ENCODE measurements around the gene DCK. TPM values are rescaled to one million over a fixed set of nuclear protein-coding genes. Genes with fewer than 3 reads are reported as not detected.
"Not testable (repeated sequence)": the region's sequence is repeated elsewhere in the genome, so short reads cannot be mapped to it uniquely, and the experiment has no call there.

DCK gene
- total and polyA plus RNA-seq, 3 experiments from 2014 or later = 33.8 to 90.8 (median 34.8) TPM

DNA sequence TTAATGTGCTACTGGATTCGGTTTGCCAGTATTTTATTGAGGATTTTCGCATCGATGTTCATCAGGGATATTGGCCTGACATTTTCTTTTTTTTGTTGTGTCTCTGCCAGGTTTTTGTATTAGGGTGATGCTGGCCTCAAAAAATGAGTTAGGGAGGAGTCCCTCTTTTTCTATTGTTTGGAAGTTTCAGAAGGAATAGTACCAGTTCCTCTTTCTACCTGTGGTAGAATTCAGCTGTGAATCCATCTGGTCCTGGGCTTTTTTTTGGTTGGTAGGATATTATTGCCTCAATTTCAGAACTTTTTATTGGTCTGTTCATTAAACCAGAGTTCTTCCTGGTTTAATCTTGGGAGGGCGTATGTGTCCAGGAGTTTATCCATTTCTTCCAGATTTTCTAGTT is 7.9 kb downstream of the DCK start:
- Mint-ChIP-seq H3K4me3 (peak overlapping the region in 2 of 7 donors; percentile 30 to 36), H3K36me3 (peaks cover 29 to 62% (median 33%) of the 10 kb centered on the region in 3 donors), H3K27ac (peak overlapping the region in 7 of 8 donors; percentile 44 to 98 (median 80)), H3K4me1 (peaks cover 88 to 94% (median 94%) of the 10 kb centered on the region in 3 donors)
- peaks cover 42% of the 10 kb centered on the region for H3K4me1 ChIP-seq (ENCODE audit: insufficient read depth, low read length)
- H3K27me3 Mint-ChIP-seq; DNase-seq; CTCF ChIA-PET; H3K4me3 ChIP-seq (ENCODE audit: low read length); POLR2A ChIA-PET; H3K27me3 ChIP-seq (ENCODE audit: insufficient read depth, low read length, poor library complexity, severe bottlenecking); H3K9me3 Mint-ChIP-seq; H3K36me3 ChIP-seq (ENCODE audit: insufficient read depth, low read length); H3K27ac ChIP-seq (ENCODE audit: low read depth, low read length); H3K9me3 ChIP-seq (ENCODE audit: low read length): not testable (repeated sequence)

DNA sequence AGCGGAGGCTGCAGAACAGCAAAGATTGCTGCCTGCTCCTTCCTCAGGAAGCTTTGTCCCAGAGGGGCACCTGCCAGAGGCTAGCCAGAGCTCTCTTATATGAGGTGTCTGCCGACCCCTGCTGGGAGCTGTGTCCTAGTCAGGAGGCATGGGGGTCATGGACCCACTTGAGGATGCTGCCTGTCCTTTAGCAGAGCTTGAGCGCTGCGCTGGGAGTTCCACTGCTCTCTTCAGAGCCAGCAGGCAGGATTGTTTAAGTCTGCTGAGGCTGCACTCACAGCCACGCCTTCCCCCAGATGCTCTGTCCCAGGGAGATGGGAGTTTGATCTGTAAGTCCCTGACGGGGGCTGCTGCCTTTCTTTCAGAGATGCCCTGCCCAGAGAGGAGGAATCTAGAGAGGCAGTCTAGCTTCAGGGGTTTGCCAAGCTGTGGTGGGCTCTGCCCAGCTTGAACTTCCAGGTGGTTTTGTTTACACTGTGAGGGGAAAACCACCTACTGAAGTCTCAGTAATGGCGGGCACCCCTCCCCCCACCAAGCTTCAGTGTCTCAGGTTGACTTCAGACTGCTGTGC is 10.9 kb downstream of the DCK start:
- H3K36me3 Mint-ChIP-seq = peaks cover 23 to 59% (median 24%) of the 10 kb centered on the region in 3 donors

DNA sequence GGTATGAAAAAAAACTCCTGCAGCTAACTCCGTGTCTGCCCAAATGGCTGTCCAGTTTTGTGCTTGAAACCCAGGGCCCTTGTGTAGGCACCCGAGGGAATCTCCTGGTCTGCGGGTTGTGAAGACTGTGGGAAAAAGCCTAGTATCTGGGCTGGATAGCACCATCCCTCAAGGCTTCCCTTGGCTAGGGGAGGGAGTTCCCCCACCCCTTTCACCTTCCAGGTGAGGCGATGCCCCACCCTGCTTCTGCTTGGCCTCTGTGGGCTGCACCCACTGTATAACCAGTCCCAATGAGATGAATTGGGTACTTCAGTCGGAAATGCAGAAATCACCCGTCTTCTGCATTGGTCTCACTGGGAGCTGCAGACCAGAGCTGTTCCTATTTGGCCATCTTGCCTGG is 11.6 kb downstream of the DCK start:
- not testable (repeated sequence) for DNase-seq; H3K9me3 ChIP-seq (ENCODE audit: low read length); H3K4me3 ChIP-seq (ENCODE audit: low read length); H3K27me3 Mint-ChIP-seq; H3K27ac ChIP-seq (ENCODE audit: low read depth, low read length); H3K27me3 ChIP-seq (ENCODE audit: insufficient read depth, low read length, poor library complexity, severe bottlenecking); H3K9me3 Mint-ChIP-seq; H3K36me3 ChIP-seq (ENCODE audit: insufficient read depth, low read length)
- peaks cover 43% of the 10 kb centered on the region for H3K4me1 ChIP-seq (ENCODE audit: insufficient read depth, low read length)
- peaks cover 87 to 92% (median 92%) of the 10 kb centered on the region in 3 donors for H3K4me1 Mint-ChIP-seq
- H3K4me3 Mint-ChIP-seq = peak overlapping the region; percentile 21 to 83 (median 75)
- H3K27ac Mint-ChIP-seq = peak overlapping the region; percentile 56 to 98 (median 92)
- ChIA-PET POLR2A (interaction anchor here (0.8 kb wide), 1 partner anchor 11 kb away, joined by 3 read pairs; the partner anchor contains the start of gene DCK), CTCF (interaction anchor here (1.0 to 8.8 kb wide), 2 partner anchors 11 to 316 kb away, joined by 3 to 94 read pairs; partner anchors contain the start of genes DCK and UTP3)
- H3K36me3 Mint-ChIP-seq = peaks cover 17 to 52% (median 18%) of the 10 kb centered on the region in 3 donors

More for the DNA sequence above, 10.9 kb downstream of the DCK start:
- Mint-ChIP-seq H3K4me3 (peak overlapping the region; percentile 66 to 83 (median 75)), H3K27ac (peak overlapping the region; percentile 80 to 98 (median 94)), H3K9me3 (no peaks in the 10 kb centered on the region), H3K27me3 (no peaks in the 10 kb centered on the region), H3K4me1 (peaks cover 87 to 92% (median 92%) of the 10 kb centered on the region in 3 donors)
- Histone ChIP-seq H3K9me3 (ENCODE audit: low read length) (no peaks in the 10 kb centered on the region), H3K36me3 (ENCODE audit: insufficient read depth, low read length) (no peaks in the 10 kb centered on the region), H3K4me3 (ENCODE audit: low read length) (peak overlapping the region; percentile 44), H3K4me1 (ENCODE audit: insufficient read depth, low read length) (peaks cover 37% of the 10 kb centered on the region), H3K27ac (ENCODE audit: low read depth, low read length) (no peak overlapping the region), H3K27me3 (ENCODE audit: insufficient read depth, low read length, poor library complexity, severe bottlenecking) (no peaks in the 10 kb centered on the region)
- ChIA-PET CTCF (interaction anchor here (0.7 to 8.8 kb wide), 3 partner anchors 10 to 316 kb away, joined by 3 to 94 read pairs (median 3); partner anchors contain the start of genes DCK and UTP3), POLR2A (interaction anchor here (0.8 to 2.6 kb wide), 2 partner anchors 10 to 11 kb away, joined by 3 to 10 read pairs; partner anchors contain the start of gene DCK)
- peak; percentile 37 to 80 (median 62) for DNase-seq

DNA sequence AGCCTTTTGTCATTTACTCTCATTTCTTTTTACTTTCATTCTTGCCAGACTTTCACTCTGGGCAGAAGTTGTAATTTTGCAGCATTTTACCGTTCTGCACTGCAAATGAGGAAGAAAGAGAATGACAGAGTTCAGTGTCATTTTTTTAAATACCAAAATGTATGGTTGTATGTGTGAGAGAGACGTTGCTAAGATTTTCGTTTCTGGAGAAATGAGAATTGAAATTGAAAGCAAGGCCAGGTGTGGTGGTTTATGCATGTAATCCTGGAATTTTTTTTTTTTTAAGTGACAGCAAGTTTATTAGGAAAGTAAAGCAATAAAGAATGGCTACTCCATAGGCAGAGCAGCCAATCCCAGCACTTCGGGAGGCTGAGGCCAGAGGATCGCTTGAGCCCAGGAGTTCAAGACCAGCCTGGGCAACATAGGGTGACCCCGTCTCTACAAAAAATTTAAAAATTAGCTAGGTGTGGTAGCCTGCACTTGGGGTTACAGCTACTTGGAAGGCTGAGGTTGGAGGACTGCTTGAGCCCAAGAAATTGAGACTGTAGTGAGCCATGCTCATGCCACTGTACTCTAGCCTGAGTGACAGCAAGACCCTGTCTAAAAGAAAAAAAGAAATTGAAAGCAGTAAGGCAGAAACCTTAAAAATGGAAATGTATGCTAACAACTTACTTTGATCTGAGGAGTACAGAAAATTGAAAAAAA is 12.9 kb downstream of the DCK start:
- peak overlapping the region; percentile 31 to 84 (median 75) for H3K4me3 Mint-ChIP-seq
- Histone ChIP-seq H3K27ac (ENCODE audit: low read depth, low read length) (no peak overlapping the region), H3K4me3 (ENCODE audit: low read length) (no peak overlapping the region), H3K4me1 (ENCODE audit: insufficient read depth, low read length) (peaks cover 45% of the 10 kb centered on the region), H3K27me3 (ENCODE audit: insufficient read depth, low read length, poor library complexity, severe bottlenecking) (no peaks in the 10 kb centered on the region), H3K9me3 (ENCODE audit: low read length) (no peaks in the 10 kb centered on the region), H3K36me3 (ENCODE audit: insufficient read depth, low read length) (no peaks in the 10 kb centered on the region)
- peaks cover 77 to 81% (median 80%) of the 10 kb centered on the region in 3 donors for H3K4me1 Mint-ChIP-seq
- ChIA-PET CTCF (interaction anchor here (0.7 to 8.8 kb wide), 3 partner anchors 12 to 342 kb away, joined by 3 to 94 read pairs (median 4); partner anchors contain the start of genes DCK and MOB1B), POLR2A (interaction anchor here (1.0 kb wide), 1 partner anchor 13 kb away, joined by 4 read pairs; the partner anchor contains the start of gene DCK)
- H3K36me3 Mint-ChIP-seq = peaks cover 6 to 42% (median 13%) of the 10 kb centered on the region in 3 donors
- H3K27ac Mint-ChIP-seq = peak overlapping the region; percentile 64 to 91 (median 82)
- DNase-seq = no peak
- no peaks in the 10 kb centered on the region for H3K27me3 Mint-ChIP-seq
- H3K9me3 Mint-ChIP-seq = no peaks in the 10 kb centered on the region

DNA sequence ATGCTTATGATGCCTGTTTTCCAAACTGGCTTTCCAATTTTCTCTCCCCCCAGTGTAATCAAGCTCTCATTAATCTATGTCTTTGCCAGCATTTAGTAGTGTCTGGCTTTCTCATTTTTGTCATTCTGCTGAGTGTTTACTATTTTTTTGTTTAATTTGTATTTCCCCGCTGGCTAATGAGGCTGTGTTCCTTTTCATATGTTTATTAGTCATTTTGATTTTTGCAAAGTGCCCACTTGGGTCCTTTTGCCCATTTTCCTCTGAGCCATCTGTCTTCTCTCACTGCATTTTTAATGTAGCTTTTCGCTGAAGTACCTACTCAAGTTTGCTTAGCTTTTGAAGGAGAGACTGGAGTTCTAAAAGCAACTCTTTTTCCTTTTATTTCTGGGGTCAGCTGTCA is 14.7 kb downstream of the DCK start:
- CTCF ChIA-PET = interaction anchor here (1.0 to 8.8 kb wide), 4 partner anchors 10 to 106 kb away, joined by 3 to 94 read pairs (median 4); partner anchors contain the start of genes DCK and MOB1B
- Histone ChIP-seq H3K36me3 (ENCODE audit: insufficient read depth, low read length) (no peaks in the 10 kb centered on the region), H3K4me3 (ENCODE audit: low read length) (no peak overlapping the region), H3K27me3 (ENCODE audit: insufficient read depth, low read length, poor library complexity, severe bottlenecking) (no peaks in the 10 kb centered on the region), H3K4me1 (ENCODE audit: insufficient read depth, low read length) (peaks cover 44% of the 10 kb centered on the region), H3K27ac (ENCODE audit: low read depth, low read length) (no peak overlapping the region), H3K9me3 (ENCODE audit: low read length) (no peaks in the 10 kb centered on the region)
- POLR2A ChIA-PET = no interaction called here
- Mint-ChIP-seq H3K27ac (peak overlapping the region in 6 of 8 donors; percentile 1 to 86 (median 59)), H3K9me3 (no peaks in the 10 kb centered on the region), H3K4me1 (peaks cover 61 to 67% (median 64%) of the 10 kb centered on the region in 3 donors), H3K27me3 (no peaks in the 10 kb centered on the region), H3K36me3 (peaks cover 0 to 42% (median 2%) of the 10 kb centered on the region in 3 donors), H3K4me3 (no peak overlapping the region)
- DNase-seq = no peak

DNA sequence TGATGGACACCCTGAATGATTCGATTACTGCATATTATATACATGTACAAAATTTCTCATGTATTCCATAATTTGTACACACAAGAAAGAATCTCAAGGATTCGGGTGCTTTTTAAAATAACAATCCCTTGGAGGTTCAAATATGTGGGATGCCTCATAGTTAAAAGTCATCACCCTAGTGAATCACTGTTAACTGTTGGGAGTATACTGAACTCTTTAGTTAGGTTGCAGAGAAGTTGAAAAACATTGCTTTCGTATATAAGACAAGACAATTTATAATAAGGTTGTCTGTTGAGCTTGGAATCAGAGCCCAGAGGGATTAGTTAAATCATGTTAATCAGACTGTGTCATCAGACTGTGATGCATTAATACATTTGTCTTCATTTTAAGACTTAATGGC is 15.6 kb downstream of the DCK start:
- Histone ChIP-seq H3K4me1 (ENCODE audit: insufficient read depth, low read length) (peaks cover 35% of the 10 kb centered on the region), H3K4me3 (ENCODE audit: low read length) (no peak overlapping the region)

DNA sequence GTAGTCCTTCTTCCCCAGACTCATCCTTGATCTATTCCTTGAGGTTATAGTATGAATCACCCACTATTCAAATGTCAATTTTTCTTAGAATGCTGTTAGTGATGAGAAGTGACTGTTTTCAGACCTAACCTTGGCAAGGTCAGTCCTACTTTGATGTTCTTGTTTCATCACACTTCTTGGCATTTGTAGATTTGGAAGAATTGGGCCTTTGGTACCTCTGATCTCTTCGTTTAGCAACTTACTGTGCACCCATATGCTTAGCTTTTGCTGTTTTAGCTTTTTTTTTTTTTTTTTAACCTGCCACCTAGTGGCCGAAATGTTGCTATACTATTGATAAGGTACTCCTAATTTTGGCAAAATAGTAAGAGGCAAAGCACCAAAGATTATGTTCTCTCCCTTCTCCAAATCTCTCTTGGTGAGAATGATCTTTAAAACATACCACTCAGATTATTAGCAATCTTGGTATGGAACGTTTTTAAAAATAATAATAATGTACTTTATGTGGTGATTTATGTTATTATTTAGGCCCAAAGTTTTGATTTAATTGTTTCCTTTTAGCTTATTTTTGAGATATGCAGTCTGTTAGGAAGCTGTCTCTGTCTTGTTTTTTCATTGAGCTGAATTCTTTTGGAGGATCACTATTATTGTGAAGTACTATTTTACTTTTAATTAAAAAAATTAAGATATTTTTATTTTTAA is 16.6 kb downstream of the DCK start:
- peak overlapping the region in 1 of 7 donors; percentile 4 for H3K4me3 Mint-ChIP-seq
- H3K27me3 Mint-ChIP-seq = no peaks in the 10 kb centered on the region
- no peaks in the 10 kb centered on the region for H3K9me3 ChIP-seq (ENCODE audit: low read length)
- POLR2A ChIA-PET = interaction anchor here (0.6 to 1.5 kb wide), 4 partner anchors 13 to 100 kb away, joined by 4 to 13 read pairs (median 4); partner anchors contain the start of gene DCK
- H3K9me3 Mint-ChIP-seq = no peaks in the 10 kb centered on the region
- peak in 2 of 5 donors; percentile 29 to 48 for DNase-seq
- peaks cover 0 to 45% (median 4%) of the 10 kb centered on the region in 3 donors for H3K36me3 Mint-ChIP-seq
- H3K4me3 ChIP-seq (ENCODE audit: low read length) = no peak overlapping the region
- no peak overlapping the region for H3K27ac ChIP-seq (ENCODE audit: low read depth, low read length)
- CTCF ChIA-PET = interaction anchor here (0.6 to 8.8 kb wide), 12 partner anchors 9 to 358 kb away, joined by 3 to 94 read pairs (median 3); partner anchors contain the start of genes DCK and MOB1B
- peak overlapping the region; percentile 30 to 85 (median 72) for H3K27ac Mint-ChIP-seq
- H3K4me1 Mint-ChIP-seq = peaks cover 50 to 60% (median 57%) of the 10 kb centered on the region in 3 donors
- no peaks in the 10 kb centered on the region for H3K27me3 ChIP-seq (ENCODE audit: insufficient read depth, low read length, poor library complexity, severe bottlenecking)
- H3K36me3 ChIP-seq (ENCODE audit: insufficient read depth, low read length) = no peaks in the 10 kb centered on the region
- peaks cover 26% of the 10 kb centered on the region for H3K4me1 ChIP-seq (ENCODE audit: insufficient read depth, low read length)

More for the DNA sequence above, 15.6 kb downstream of the DCK start:
- no peak for DNase-seq
- H3K4me1 Mint-ChIP-seq = peaks cover 54 to 66% (median 64%) of the 10 kb centered on the region in 3 donors
- H3K27ac Mint-ChIP-seq = peak overlapping the region in 6 of 8 donors; percentile 30 to 85 (median 73)
- ChIA-PET POLR2A (interaction anchor here (1.5 kb wide), 1 partner anchor 15 kb away, joined by 13 read pairs; the partner anchor contains the start of gene DCK), CTCF (interaction anchor here (1.0 to 8.8 kb wide), 5 partner anchors 10 to 107 kb away, joined by 3 to 94 read pairs (median 8); partner anchors contain the start of genes DCK and MOB1B)
- no peaks in the 10 kb centered on the region for H3K27me3 ChIP-seq (ENCODE audit: insufficient read depth, low read length, poor library complexity, severe bottlenecking)
- H3K36me3 ChIP-seq (ENCODE audit: insufficient read depth, low read length) = no peaks in the 10 kb centered on the region
- H3K36me3 Mint-ChIP-seq = peaks cover 0 to 46% (median 4%) of the 10 kb centered on the region in 3 donors
- H3K27me3 Mint-ChIP-seq = no peaks in the 10 kb centered on the region
- H3K27ac ChIP-seq (ENCODE audit: low read depth, low read length) = no peak overlapping the region
- H3K9me3 Mint-ChIP-seq = no peaks in the 10 kb centered on the region
- no peak overlapping the region for H3K4me3 Mint-ChIP-seq
- no peaks in the 10 kb centered on the region for H3K9me3 ChIP-seq (ENCODE audit: low read length)
